Measurements from ENCODE around the gene FAIM.

DNA sequence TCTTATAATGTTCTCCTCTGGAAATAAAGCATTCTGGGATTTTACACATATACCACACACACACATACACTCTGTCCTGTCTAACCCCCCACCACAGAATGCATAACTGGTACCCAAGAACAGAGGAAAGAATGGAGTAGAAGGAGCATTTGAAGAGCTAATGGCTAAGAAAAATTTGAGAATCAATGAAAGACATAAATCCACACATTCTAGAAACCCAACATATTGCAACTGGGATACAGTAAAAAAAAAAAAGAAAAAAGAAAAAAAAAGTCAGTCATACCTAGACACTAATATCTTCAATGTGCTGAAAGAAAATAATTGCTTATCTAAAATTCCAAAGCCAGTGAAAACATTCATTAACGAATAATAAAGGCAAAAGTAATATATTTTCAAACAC is 35.4 kb upstream of the FAIM start:
- TF ChIP-seq, protein P1, sequence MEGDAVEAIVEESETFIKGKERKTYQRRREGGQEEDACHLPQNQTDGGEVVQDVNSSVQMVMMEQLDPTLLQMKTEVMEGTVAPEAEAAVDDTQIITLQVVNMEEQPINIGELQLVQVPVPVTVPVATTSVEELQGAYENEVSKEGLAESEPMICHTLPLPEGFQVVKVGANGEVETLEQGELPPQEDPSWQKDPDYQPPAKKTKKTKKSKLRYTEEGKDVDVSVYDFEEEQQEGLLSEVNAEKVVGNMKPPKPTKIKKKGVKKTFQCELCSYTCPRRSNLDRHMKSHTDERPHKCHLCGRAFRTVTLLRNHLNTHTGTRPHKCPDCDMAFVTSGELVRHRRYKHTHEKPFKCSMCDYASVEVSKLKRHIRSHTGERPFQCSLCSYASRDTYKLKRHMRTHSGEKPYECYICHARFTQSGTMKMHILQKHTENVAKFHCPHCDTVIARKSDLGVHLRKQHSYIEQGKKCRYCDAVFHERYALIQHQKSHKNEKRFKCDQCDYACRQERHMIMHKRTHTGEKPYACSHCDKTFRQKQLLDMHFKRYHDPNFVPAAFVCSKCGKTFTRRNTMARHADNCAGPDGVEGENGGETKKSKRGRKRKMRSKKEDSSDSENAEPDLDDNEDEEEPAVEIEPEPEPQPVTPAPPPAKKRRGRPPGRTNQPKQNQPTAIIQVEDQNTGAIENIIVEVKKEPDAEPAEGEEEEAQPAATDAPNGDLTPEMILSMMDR (IDR thresholded peaks at IDR 0.05; ENCODE audit: low read length) = no peak
- TF ChIP-seq EZH2 (optimal IDR thresholded peaks at IDR 0.05; ENCODE audit: low read depth, low read length) = no peak

Data from MM.1S (cell line).